HCT116 (cell line): ENCODE data around the gene STIMATE. TPM values are rescaled to one million over a fixed set of nuclear protein-coding genes. Genes with fewer than 3 reads are reported as not detected.

Experiments
- ATAC-seq: fragments of 200-7000 bp; cut with Tn5 transposase; 2 replicates; pipeline ENCODE4 v1.9.1; 2020; ENCODE audit warnings: mild to moderate bottlenecking, moderate library complexity
- BruUV-seq: library from RNA; stranded (reverse); fragments of 400-500 nt; replicated peaks from 2 replicates; lab custom pipeline; 2021; lab: Mats Ljungman, UMichigan
- CTCF ChIA-PET: fragments of 300-600 bp; sonication (Branson Sonifier 250); formaldehyde crosslinking; loops from one replicate; lab custom pipeline; 2021; ENCODE audit warnings: antibody characterized with exemption; lab: Charles Lee
- POLR2A ChIA-PET: fragments of 300-600, 350-600 bp; sonication (Branson Sonifier 250); formaldehyde crosslinking; loops from one replicate; lab custom pipeline; 2021; ENCODE audit warnings: antibody characterized with exemption; lab: Charles Lee
- RAD21 ChIA-PET, 2 experiments: fragments of 300-600 bp; sonication (Branson Sonifier 250); formaldehyde crosslinking; loops; one replicate each; lab custom pipeline; 2023; ENCODE audit warnings: low total read pairs in 2 of 2; ENCODE audit not compliant: uncharacterized antibody in 2 of 2, unreplicated experiment in 2 of 2, low non-redundant PET in 1 of 2; lab: Charles Lee
- DNase-seq: peaks from one replicate; pipeline ENCODE4 v3.0.0-alpha.2; 2010; ENCODE audit warnings: low read depth, low spot score
- H2AFZ ChIP-seq: fragments of 200-600 bp; shearing (Covaris generic), sonication (generic); 2 replicates; pipeline ENCODE4 v1.6.1; 2017; ENCODE audit warnings: low read depth, mixed run types, mixed read lengths, antibody characterized with exemption, low read length; ENCODE audit not compliant: poor library complexity, severe bottlenecking
- H3K27ac ChIP-seq: 2 replicates; pipeline ENCODE4 v1.5.1; 2012; ENCODE audit warnings: low read depth, low read length
- H3K27me3 ChIP-seq: fragments of 200-600 bp; sonication (generic); 2 replicates; pipeline ENCODE4 v1.6.1; 2016; ENCODE audit warnings: mixed run types, low read length, mixed read lengths; ENCODE audit not compliant: insufficient read depth
- H3K36me3 ChIP-seq, 2 experiments: fragments of 200-500 bp in 1 of 2; fragments of 200-600 bp in 1 of 2; sonication (Bioruptor generic) in 1 of 2; sonication (generic) in 1 of 2; 2 replicates each; pipeline versions ENCODE4 v1.5.1 to v1.6.1; 2014 to 2016; ENCODE audit warnings: low read length in 2 of 2, inconsistent platforms in 1 of 2, mixed read lengths in 1 of 2, mixed run types in 1 of 2; ENCODE audit not compliant: insufficient read depth in 2 of 2, control insufficient read depth in 1 of 2
- H3K4me1 ChIP-seq, 2 experiments: fragments of 200-600 bp in 1 of 2; sonication (generic) in 1 of 2; 2 replicates each; pipeline versions ENCODE4 v1.5.1 to v1.6.1; 2012 to 2017; ENCODE audit warnings: low read length in 2 of 2, inconsistent platforms in 1 of 2, mild to moderate bottlenecking in 1 of 2, mixed read lengths in 1 of 2, mixed run types in 1 of 2, moderate library complexity in 1 of 2; ENCODE audit not compliant: insufficient read depth in 2 of 2, control insufficient read depth in 1 of 2
- H3K4me2 ChIP-seq: fragments of 200-600 bp; sonication (generic); 2 replicates; pipeline ENCODE4 v1.6.1; 2017; ENCODE audit warnings: mixed run types, low read length, mixed read lengths
- H3K4me3 ChIP-seq, 2 experiments: fragments of 200-600 bp in 1 of 2; sonication (generic) in 1 of 2; replicated peaks in 1 of 2; 2 replicates each; pipeline ENCODE4 v1.5.1; 2011 to 2016; ENCODE audit warnings: low read length in 2 of 2, control low read depth in 1 of 2, low read depth in 1 of 2, mild to moderate bottlenecking in 1 of 2, mixed read lengths in 1 of 2, mixed run types in 1 of 2
- H3K79me2 ChIP-seq: fragments of 200-600 bp; sonication (generic); 2 replicates; pipeline ENCODE4 v1.6.1; 2017; ENCODE audit warnings: mild to moderate bottlenecking, mixed run types, low read length, moderate library complexity, mixed read lengths; ENCODE audit not compliant: insufficient read depth
- H3K9ac ChIP-seq: fragments of 200-600 bp; sonication (generic); 2 replicates; pipeline ENCODE4 v1.6.1; 2016; ENCODE audit warnings: low read length, mixed read lengths
- H3K9me2 ChIP-seq: fragments of 200-600 bp; sonication (generic), shearing (Covaris generic); 2 replicates; pipeline ENCODE4 v1.6.1; 2017; ENCODE audit warnings: mixed run types, mild to moderate bottlenecking, moderate library complexity; ENCODE audit not compliant: insufficient read depth
- H3K9me3 ChIP-seq, 2 experiments: fragments of 200-500 bp in 1 of 2; fragments of 200-600 bp in 1 of 2; sonication (Bioruptor generic) in 1 of 2; sonication (generic) in 1 of 2; 2 replicates each; pipeline ENCODE4 v1.6.1; 2014 to 2017; ENCODE audit warnings: low read length in 2 of 2, mixed read lengths in 2 of 2, inconsistent platforms in 1 of 2, low read depth in 1 of 2, mild to moderate bottlenecking in 1 of 2, mixed run types in 1 of 2, moderate library complexity in 1 of 2; ENCODE audit not compliant: control insufficient read depth in 1 of 2, insufficient read depth in 1 of 2
- H4K20me1 ChIP-seq: fragments of 200-600 bp; sonication (generic), shearing (Covaris generic); 2 replicates; pipeline ENCODE4 v1.6.1; 2017; ENCODE audit warnings: mixed run types, mild to moderate bottlenecking, moderate library complexity; ENCODE audit not compliant: insufficient read depth
- ATF3 ChIP-seq: IDR thresholded peaks from 2 replicates; pipeline ENCODE4 v1.6.1; 2012
- CBX3 ChIP-seq: IDR thresholded peaks from 2 replicates; pipeline ENCODE4 v1.6.1; 2012; ENCODE audit warnings: low read depth
- CEBPB ChIP-seq: IDR thresholded peaks from 2 replicates; pipeline ENCODE4 v1.6.1; 2012; ENCODE audit warnings: low read depth
- CTCF ChIP-seq, 3 experiments: fragments of 200-600 bp in 1 of 3; sonication (generic) in 1 of 3; IDR thresholded peaks in 2 of 3; conservative IDR thresholded peaks in 1 of 3; 2 replicates each; pipeline ENCODE4 v1.5.1; 2012 to 2017; ENCODE audit warnings: low read depth in 2 of 3, low read length in 2 of 3, antibody characterized with exemption in 1 of 3, borderline replicate concordance in 1 of 3, control low read depth in 1 of 3, mild to moderate bottlenecking in 1 of 3, mixed read lengths in 1 of 3, mixed run types in 1 of 3, moderate library complexity in 1 of 3; ENCODE audit not compliant: insufficient read depth in 1 of 3
- ELF1 ChIP-seq: IDR thresholded peaks from 2 replicates; pipeline ENCODE4 v1.6.1; 2012; ENCODE audit warnings: low read depth, borderline replicate concordance
- EZH2 ChIP-seq: fragments of 200-600 bp; sonication (generic); IDR thresholded peaks from 2 replicates; pipeline ENCODE4 v1.6.1; 2017; ENCODE audit warnings: antibody characterized with exemption, mixed run types
- EZH2phosphoT487 ChIP-seq: fragments of 200-600 bp; IDR thresholded peaks from 2 replicates; pipeline ENCODE4 v1.6.1; 2018; ENCODE audit warnings: antibody characterized with exemption, borderline replicate concordance
- FOSL1 ChIP-seq: IDR thresholded peaks from 2 replicates; pipeline ENCODE4 v1.6.1; 2012; ENCODE audit warnings: low read depth
- POLR2A ChIP-seq: IDR thresholded peaks from 2 replicates; pipeline ENCODE4 v1.7.0; 2011; ENCODE audit warnings: borderline replicate concordance; ENCODE audit not compliant: insufficient read depth, insufficient read length; ENCODE audit errors: extremely low read depth
- SRF ChIP-seq: IDR thresholded peaks from 2 replicates; pipeline ENCODE4 v1.6.1; 2012; ENCODE audit warnings: low read depth
- YY1 ChIP-seq: IDR thresholded peaks from 2 replicates; pipeline ENCODE4 v1.6.1; 2011; ENCODE audit warnings: low read length, low read depth, moderate library complexity, mild to moderate bottlenecking; ENCODE audit not compliant: insufficient replicate concordance; ENCODE audit errors: extremely low read depth
- ZBTB33 ChIP-seq: IDR thresholded peaks from 2 replicates; pipeline ENCODE4 v1.6.1; 2011; ENCODE audit warnings: mild to moderate bottlenecking, low read length, moderate library complexity; ENCODE audit not compliant: insufficient replicate concordance; ENCODE audit errors: extremely low read depth
- ZNF274 ChIP-seq: fragments of 200-500 bp; sonication (Bioruptor generic); IDR thresholded peaks from 2 replicates; pipeline ENCODE4 v1.6.1; 2014; ENCODE audit warnings: mild to moderate bottlenecking, low read depth, low read length, inconsistent platforms
- intact Hi-C: fragments of 100-400 bp; cut with micrococcal nuclease; formaldehyde crosslinking; loops from 2 replicates; pipeline ENCODE4 v1.10.0; 2022
- total RNA-seq: library from RNA; stranded (reverse); gene quantifications from one replicate; pipeline ENCODE4 v1.2.1, GENCODE V29; 2021; ENCODE audit not compliant: unreplicated experiment

Gene STIMATE
- total RNA-seq, 1 experiment from 2014 or later, result 20.2 TPM

GRCh38 chr3:52939600-52939999 lies 42.3 kb upstream of the STIMATE start:
- ATAC-seq, result no peak
- DNase-seq, result no peak
- BruUV-seq, result no TSS peak
- H3K9ac ChIP-seq, result no peak overlapping the region
- no peaks in the 10 kb centered on the region for H3K4me1 ChIP-seq
- no peak overlapping the region for H3K27ac ChIP-seq
- no peaks in the 10 kb centered on the region for H3K79me2 ChIP-seq
- no peaks in the 10 kb centered on the region for H3K9me2 ChIP-seq
- no peaks in the 10 kb centered on the region for H3K9me3 ChIP-seq
- H2AFZ ChIP-seq, result no peak overlapping the region
- ChIA-PET CTCF (no interaction called here), RAD21 (no interaction called here), POLR2A (no interaction called here)
- no peak overlapping the region for H3K4me2 ChIP-seq
- no peaks in the 10 kb centered on the region for H3K27me3 ChIP-seq
- intact Hi-C loops, result loop anchor here (10.0 kb wide), 1 partner anchor 135 kb away; no protein-coding TSS in a partner anchor
- TF ChIP-seq EZH2phosphoT487, result no peak
- TF ChIP-seq ZNF274, result no peak
- TF ChIP-seq CTCF (IDR thresholded peaks at IDR 0.05 in 2 of 3, conservative IDR thresholded peaks at IDR 0.05 in 1 of 3; ENCODE audit: borderline replicate concordance in 1 of 3, insufficient read depth in 1 of 3, low read depth in 2 of 3, low read length in 2 of 3), result no peak
- no peak for TF ChIP-seq ELF1
- no peak for TF ChIP-seq CEBPB
- TF ChIP-seq POLR2A, result no peak
- no peak for TF ChIP-seq CBX3
- TF ChIP-seq ATF3, result no peak
- no peak for TF ChIP-seq FOSL1
- TF ChIP-seq EZH2, result no peak
- TF ChIP-seq ZBTB33, result no peak
- TF ChIP-seq SRF, result no peak
- TF ChIP-seq YY1, result no peak
- H3K4me3 ChIP-seq, result no peak overlapping the region
- peaks cover 3% of the 10 kb centered on the region; the same call in 1 of the 2 replicates for H4K20me1 ChIP-seq
- H3K36me3 ChIP-seq, result no peaks in the 10 kb centered on the region; a peak in 1 of 4 replicates
